Left lobe of liver (tissue), 2 donors: ENCODE results near the gene COL4A1. TPM values are rescaled to one million over a fixed set of nuclear protein-coding genes. Genes with fewer than 3 reads are reported as not detected.
"Not testable (repeated sequence)": the region's sequence is repeated elsewhere in the genome, so short reads cannot be mapped to it uniquely, and the experiment has no call there.

ENCODE experiments used
- ATAC-seq: fragments of 200-7000 bp; cut with Tn5 transposase; one replicate; pipeline ENCODE4 v1.9.1; 2020; ENCODE audit warnings: mild to moderate bottlenecking, moderate library complexity
- DNase-seq: peaks from one replicate; pipeline ENCODE4 v3.0.0-alpha.2; 2020; ENCODE audit warnings: low spot score
- total RNA-seq: library from RNA; stranded (reverse); gene quantifications from one replicate; pipeline ENCODE4 v1.2.1, GENCODE V29; 2021
- donor health status: DM: no; HTN: no; CAD: no; lungs with moderate emphysema.
- donor health status: DM: no; HTN: yes; CAD: no.

Gene COL4A1
- total RNA-seq, 1 donor from 2014 or later: 9.1 TPM

- ATAC-seq (no peak), DNase-seq (no peak)
Observed at GRCh38 chr13:110324026-110324749, 17.2 kb upstream of the COL4A1 start.

- DNase-seq (no peak), ATAC-seq (no peak)
Observed at GRCh38 chr13:110323172-110323891, 16.4 kb upstream of the COL4A1 start.

DNA sequence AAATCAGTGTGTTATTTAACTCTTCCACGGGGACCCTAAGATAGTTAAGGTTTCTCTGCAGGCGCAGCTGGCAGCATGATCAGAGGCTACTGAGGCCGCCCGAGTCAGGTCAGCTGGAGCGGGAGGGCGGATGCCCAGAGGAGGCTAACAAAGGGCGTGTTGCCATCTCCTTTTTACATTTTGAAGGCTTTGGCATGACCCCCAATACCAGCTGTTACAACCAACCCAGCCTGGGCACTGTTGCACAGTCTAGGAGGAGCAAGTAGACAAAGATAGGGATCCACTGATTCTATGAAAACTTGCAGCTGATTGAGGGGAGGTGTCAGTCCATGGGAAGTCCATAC, 15.8 kb upstream of the COL4A1 start:
- no peak for ATAC-seq
- DNase-seq: no peak

- no peak for DNase-seq
- ATAC-seq: no peak
Observed at GRCh38 chr13:110322126-110322827, 15.3 kb upstream of the COL4A1 start.

DNA sequence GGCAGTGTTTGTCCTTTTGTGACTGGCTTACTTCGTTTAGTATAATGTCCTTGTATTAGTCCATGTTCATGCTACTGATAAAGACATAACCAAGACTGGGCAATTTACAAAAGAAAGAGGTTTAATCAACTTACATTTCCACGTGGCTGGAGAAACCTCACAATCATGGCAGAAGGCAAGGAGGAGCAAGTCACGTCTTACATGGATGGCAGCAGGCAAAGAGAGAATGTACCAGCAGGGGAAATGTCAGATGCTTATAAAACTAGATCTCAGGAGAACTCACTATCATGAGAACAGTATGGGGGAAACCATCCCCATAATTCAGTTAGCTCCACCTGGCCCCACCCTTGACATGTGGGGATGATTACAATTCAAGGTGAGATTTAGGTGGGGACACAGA, 14.6 kb upstream of the COL4A1 start:
- not testable (repeated sequence) for DNase-seq, ATAC-seq

DNA sequence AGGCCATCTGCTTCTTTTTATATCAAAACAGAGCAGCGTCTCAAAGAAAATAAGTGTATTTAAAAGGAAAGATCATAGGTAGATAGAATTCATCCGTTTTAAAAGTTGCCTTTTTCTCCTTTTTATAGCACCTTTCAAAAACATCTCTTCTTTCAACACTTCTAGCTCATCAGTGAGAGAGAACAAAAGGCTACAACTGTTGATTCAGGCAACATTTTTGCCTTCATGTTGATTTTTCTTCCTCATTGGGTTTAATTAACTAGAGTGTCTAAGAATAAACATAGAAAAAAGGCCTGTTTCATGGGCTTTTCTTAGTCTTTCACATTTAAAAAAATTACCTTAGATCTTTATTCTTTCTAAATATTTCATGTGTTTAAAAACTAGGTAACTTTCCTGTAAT, 13.7 kb upstream of the COL4A1 start:
- ATAC-seq: no peak
- no peak for DNase-seq

DNA sequence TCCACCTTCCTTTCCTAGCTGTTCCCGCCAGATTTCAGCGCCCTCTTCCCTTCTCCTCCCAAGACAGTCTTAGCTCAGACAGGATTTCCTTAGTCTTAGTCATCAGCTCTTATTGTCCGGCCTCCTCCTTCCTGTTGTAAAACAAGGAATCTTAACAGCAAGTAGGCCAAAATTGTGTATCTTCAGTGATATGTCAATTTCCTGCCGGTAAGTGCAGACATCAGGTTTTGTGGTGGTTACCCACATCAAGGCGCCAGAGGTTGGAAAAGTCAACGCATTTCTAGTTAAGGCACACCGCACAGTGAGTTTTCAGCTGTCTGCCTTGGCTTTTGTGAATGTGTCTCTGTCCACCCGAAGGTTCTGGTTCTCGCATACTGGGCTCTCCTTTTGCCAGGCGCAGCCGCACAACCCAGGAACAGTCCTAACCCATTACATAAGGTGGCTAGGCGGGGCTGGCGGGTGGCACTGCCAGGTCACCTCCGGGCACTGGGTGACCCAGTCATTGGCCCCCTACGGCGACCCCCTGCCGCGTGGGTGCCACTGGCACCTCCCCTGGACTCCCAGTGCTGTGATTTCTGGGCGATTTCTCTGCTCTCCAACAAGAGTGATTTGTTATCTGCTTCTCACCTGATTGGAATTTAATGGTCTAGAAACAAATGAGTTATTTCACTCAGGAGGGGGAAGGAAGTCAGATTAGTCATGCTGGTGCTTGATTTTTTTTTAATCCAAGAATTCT, 13.0 kb upstream of the COL4A1 start:
- DNase-seq: no peak
- peak; percentile 51 for ATAC-seq

GRCh38 chr13:110319397-110319773, 12.4 kb upstream of the COL4A1 start:
- ATAC-seq: no peak
- DNase-seq: no peak

- ATAC-seq (no peak), DNase-seq (no peak)
Observed at GRCh38 chr13:110318920-110319319, 12.0 kb upstream of the COL4A1 start.

- ATAC-seq (no peak), DNase-seq (no peak)
Observed at GRCh38 chr13:110317496-110318195, 10.7 kb upstream of the COL4A1 start.

GRCh38 chr13:110317093-110317492, 10.1 kb upstream of the COL4A1 start:
- ATAC-seq: no peak
- no peak for DNase-seq

- ATAC-seq (no peak), DNase-seq (no peak)
Observed at GRCh38 chr13:110316196-110316595, 9.2 kb upstream of the COL4A1 start.

GRCh38 chr13:110314516-110315245, 7.7 kb upstream of the COL4A1 start:
- ATAC-seq (no peak), DNase-seq (peak; percentile 34)

DNA sequence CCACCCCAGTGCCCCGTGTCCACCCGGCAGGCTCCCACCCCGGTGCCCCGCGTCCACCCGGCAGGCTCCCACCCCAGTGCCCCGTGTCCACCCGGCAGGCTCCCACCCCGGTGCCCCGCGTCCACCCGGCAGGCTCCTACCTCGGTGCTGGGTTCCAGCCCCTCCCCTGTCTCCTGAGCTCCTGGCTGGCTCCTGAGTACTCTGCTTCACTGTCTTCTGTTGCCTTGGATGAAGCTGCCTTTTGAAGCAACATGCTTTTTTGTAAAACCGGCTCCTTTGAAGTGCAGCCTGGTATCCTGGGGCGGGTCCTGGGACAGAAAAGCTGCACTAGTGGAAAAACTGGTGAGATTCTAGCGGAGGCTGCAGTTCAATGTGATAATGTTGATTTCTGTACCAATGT, 6.8 kb upstream of the COL4A1 start:
- DNase-seq, ATAC-seq: not testable (repeated sequence)

- not testable (repeated sequence) for ATAC-seq, DNase-seq
Observed at GRCh38 chr13:110313261-110313660, 6.3 kb upstream of the COL4A1 start.

DNA sequence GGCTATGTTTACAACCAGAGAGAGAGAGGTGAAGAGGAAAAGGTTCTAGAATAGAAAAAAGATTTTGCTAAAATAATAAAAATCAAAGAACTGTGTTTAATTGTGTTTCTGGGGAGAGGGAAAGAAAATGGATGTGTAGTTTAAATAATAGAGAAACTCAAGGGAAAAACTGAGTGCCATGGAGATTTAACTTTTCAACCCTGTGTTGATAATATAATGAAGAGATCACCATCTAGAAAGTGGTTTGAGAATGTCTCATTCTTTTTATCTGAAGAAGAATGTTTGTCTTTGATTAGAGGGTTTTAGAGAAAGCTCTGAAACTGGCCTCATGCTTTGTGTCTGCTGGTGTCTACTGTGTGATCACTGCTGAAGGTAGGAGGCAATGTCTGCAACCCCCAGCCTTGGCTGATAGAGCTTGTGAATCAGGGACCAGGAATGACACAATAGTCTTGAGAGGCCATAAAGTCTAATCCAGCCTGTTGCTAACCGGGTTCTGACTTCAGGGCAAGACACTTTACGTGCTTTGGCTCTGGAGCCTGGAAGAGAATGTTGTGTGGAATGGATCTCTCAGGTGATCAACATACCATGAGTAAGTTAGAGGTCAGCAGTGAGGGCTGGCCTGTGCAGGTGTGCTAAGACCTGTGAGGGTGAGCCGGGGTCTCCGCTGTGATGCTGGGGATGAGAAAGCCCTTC, 5.5 kb upstream of the COL4A1 start:
- DNase-seq: no peak
- no peak for ATAC-seq

- ATAC-seq (no peak), DNase-seq (peak; percentile 37)
Observed at GRCh38 chr13:110311443-110312338, 4.7 kb upstream of the COL4A1 start.
